AG09319 (cell line): ENCODE measurements around the gene SCYL3.

Source experiments
- DNase-seq: peaks from one replicate; pipeline ENCODE4 v3.0.0-alpha.2; 2010; ENCODE audit warnings: low read depth; ENCODE audit errors: extremely low read depth
- CTCF ChIP-seq: IDR thresholded peaks from 2 replicates; pipeline ENCODE4 v1.5.1; 2011; ENCODE audit warnings: low read depth, mild to moderate bottlenecking, inconsistent platforms, low read length, moderate library complexity

The SCYL3 gene

GRCh38 chr1:169899519-169900217 is 6.0 kb upstream of the SCYL3 start:
- no peak for DNase-seq
- TF ChIP-seq CTCF: no peak

GRCh38 chr1:169896013-169896412 is 2.3 kb upstream of the SCYL3 start:
- DNase-seq: no peak
- no peak for TF ChIP-seq CTCF

GRCh38 chr1:169894424-169895145 is 889 bp upstream of the SCYL3 start:
- no peak for DNase-seq
- no peak for TF ChIP-seq CTCF

DNA sequence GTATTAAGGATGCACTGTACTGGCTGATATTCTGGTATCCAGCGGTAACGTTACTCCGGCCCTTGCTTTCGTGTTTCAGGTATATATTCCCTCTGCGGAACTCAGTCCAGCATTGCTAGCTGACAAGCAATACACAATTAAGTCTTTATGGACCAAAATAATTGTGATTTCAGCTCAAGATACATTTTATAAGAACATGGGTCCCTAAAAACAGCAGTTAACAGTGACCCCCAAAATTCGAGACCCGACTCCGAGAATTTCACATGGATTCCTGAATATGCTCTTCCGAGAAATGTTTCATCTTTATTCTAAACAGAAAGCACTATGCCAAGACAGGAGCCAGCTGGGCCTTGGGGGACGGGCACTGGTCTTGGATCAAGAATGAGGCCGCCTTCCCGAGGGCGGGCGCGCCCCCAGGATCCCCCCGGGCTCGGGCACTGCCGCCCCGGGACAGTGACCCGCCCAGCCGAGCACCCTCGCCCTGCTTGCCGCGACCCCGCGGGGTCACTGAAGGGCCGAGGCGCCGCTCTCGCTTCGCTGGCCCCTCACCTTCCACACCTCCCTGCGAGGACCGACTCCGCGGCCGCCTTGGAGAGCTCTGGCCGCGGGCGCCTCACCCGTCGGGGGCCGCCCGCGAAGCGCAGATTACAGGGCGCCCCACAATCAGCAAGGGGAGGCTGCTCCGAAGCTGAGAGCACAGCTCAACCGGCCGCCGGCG is 610 bp downstream of the SCYL3 start:
- no peak for DNase-seq
- no peak for TF ChIP-seq CTCF

- no peak for DNase-seq
- TF ChIP-seq CTCF: no peak
Observed at GRCh38 chr1:169892176-169892926, 1.3 kb downstream of the SCYL3 start.

GRCh38 chr1:169891539-169891885 is 2.2 kb downstream of the SCYL3 start:
- no peak for DNase-seq
- no peak for TF ChIP-seq CTCF
